ENCODE measurements around the gene GTF2IRD1. TPM values are rescaled to one million over a fixed set of nuclear protein-coding genes. Genes with fewer than 3 reads are reported as not detected.
"Not testable (repeated sequence)": the region's sequence is repeated elsewhere in the genome, so short reads cannot be mapped to it uniquely, and the experiment has no call there.

The GTF2IRD1 gene
- total RNA-seq, 1 experiment from 2014 or later = 53.6 TPM

- POLR2A ChIA-PET = no interaction called here
These were observed 29.3 kb upstream of the GTF2IRD1 start for GRCh38 chr7:74424291-74424880.

GRCh38 chr7:74428023-74428422 lies 25.7 kb upstream of the GTF2IRD1 start:
- BruUV-seq (replicated peaks) = no TSS peak
- TF ChIP-seq CTCF (IDR thresholded peaks at IDR 0.05; ENCODE audit: insufficient read depth in 1 of 2, low read depth in 1 of 2, low read length in 1 of 2, severe bottlenecking in 1 of 2, unreplicated experiment in 1 of 2) = no peak
- no peaks in the 10 kb centered on the region for H3K36me3 ChIP-seq (ENCODE audit: control insufficient read depth, insufficient read depth, low read length)
- no peak for DNase-seq
- Mint-ChIP-seq H3K9me3 (ENCODE audit: unreplicated experiment) (no peaks in the 10 kb centered on the region), H3K27me3 (ENCODE audit: insufficient read depth, unreplicated experiment) (no peaks in the 10 kb centered on the region), H3K4me1 (ENCODE audit: low read depth, unreplicated experiment) (no peaks in the 10 kb centered on the region), H3K4me3 (ENCODE audit: unreplicated experiment) (no peak overlapping the region), H3K36me3 (ENCODE audit: insufficient read depth, unreplicated experiment) (no peaks in the 10 kb centered on the region), H3K27ac (ENCODE audit: unreplicated experiment) (no peak overlapping the region)
- H3K9me3 ChIP-seq = no peaks in the 10 kb centered on the region
- no peak overlapping the region for H3K4me3 ChIP-seq (ENCODE audit: low read depth, low read length)
- ChIA-PET CTCF (interaction anchor here (0.7 kb wide), 1 partner anchor 201 kb away, joined by 3 read pairs; no protein-coding TSS in a partner anchor), POLR2A (no interaction called here)
- intact Hi-C loops (cut with micrococcal nuclease; ENCODE audit: unreplicated experiment) = no loop called here
- H3K4me1 ChIP-seq = no peaks in the 10 kb centered on the region; the same call in 1 of the 2 replicates
- H3K27me3 ChIP-seq (replicated peaks; ENCODE audit: control insufficient read depth, insufficient read depth, low read length) = no peaks in the 10 kb centered on the region

More at GRCh38 chr7:74424291-74424880, 29.3 kb upstream of the GTF2IRD1 start:
- DNase-seq = no peak
- H3K9me3 ChIP-seq = no peaks in the 10 kb centered on the region
- no peak overlapping the region for H3K4me3 ChIP-seq (ENCODE audit: low read depth, low read length)
- no peaks in the 10 kb centered on the region for H3K9me3 Mint-ChIP-seq (ENCODE audit: unreplicated experiment)
- CTCF ChIA-PET = no interaction called here
- no peak for TF ChIP-seq CTCF (IDR thresholded peaks at IDR 0.05; ENCODE audit: insufficient read depth in 1 of 2, low read depth in 1 of 2, low read length in 1 of 2, severe bottlenecking in 1 of 2, unreplicated experiment in 1 of 2)
- H3K4me3 Mint-ChIP-seq (ENCODE audit: unreplicated experiment) = no peak overlapping the region
- no peaks in the 10 kb centered on the region for H3K27me3 ChIP-seq (replicated peaks; ENCODE audit: control insufficient read depth, insufficient read depth, low read length)
- no TSS peak for BruUV-seq (replicated peaks)
- H3K4me1 Mint-ChIP-seq (ENCODE audit: low read depth, unreplicated experiment) = peaks cover 5% of the 10 kb centered on the region
- no peaks in the 10 kb centered on the region; the same call in 1 of the 2 replicates for H3K4me1 ChIP-seq
- H3K36me3 ChIP-seq (ENCODE audit: control insufficient read depth, insufficient read depth, low read length) = no peaks in the 10 kb centered on the region
- no peaks in the 10 kb centered on the region for H3K27me3 Mint-ChIP-seq (ENCODE audit: insufficient read depth, unreplicated experiment)
- intact Hi-C loops (cut with micrococcal nuclease; ENCODE audit: unreplicated experiment) = no loop called here
- no peaks in the 10 kb centered on the region for H3K36me3 Mint-ChIP-seq (ENCODE audit: insufficient read depth, unreplicated experiment)
- H3K27ac Mint-ChIP-seq (ENCODE audit: unreplicated experiment) = no peak overlapping the region

GRCh38 chr7:74429153-74429747 lies 24.5 kb upstream of the GTF2IRD1 start:
- Mint-ChIP-seq H3K4me1 (ENCODE audit: low read depth, unreplicated experiment) (no peaks in the 10 kb centered on the region), H3K27ac (ENCODE audit: unreplicated experiment) (no peak overlapping the region), H3K27me3 (ENCODE audit: insufficient read depth, unreplicated experiment) (no peaks in the 10 kb centered on the region), H3K36me3 (ENCODE audit: insufficient read depth, unreplicated experiment) (no peaks in the 10 kb centered on the region), H3K9me3 (ENCODE audit: unreplicated experiment) (no peaks in the 10 kb centered on the region), H3K4me3 (ENCODE audit: unreplicated experiment) (no peak overlapping the region)
- no peak overlapping the region for H3K4me3 ChIP-seq (ENCODE audit: low read depth, low read length)
- intact Hi-C loops (cut with micrococcal nuclease; ENCODE audit: unreplicated experiment) = no loop called here
- BruUV-seq (replicated peaks) = no TSS peak
- ChIA-PET CTCF (no interaction called here), POLR2A (no interaction called here)
- TF ChIP-seq CTCF (IDR thresholded peaks at IDR 0.05; ENCODE audit: insufficient read depth in 1 of 2, low read depth in 1 of 2, low read length in 1 of 2, severe bottlenecking in 1 of 2, unreplicated experiment in 1 of 2) = no peak
- no peaks in the 10 kb centered on the region for H3K27me3 ChIP-seq (replicated peaks; ENCODE audit: control insufficient read depth, insufficient read depth, low read length)
- H3K4me1 ChIP-seq = no peaks in the 10 kb centered on the region; the same call in 1 of the 2 replicates
- no peaks in the 10 kb centered on the region for H3K36me3 ChIP-seq (ENCODE audit: control insufficient read depth, insufficient read depth, low read length)
- H3K9me3 ChIP-seq = no peaks in the 10 kb centered on the region
- DNase-seq = no peak

GRCh38 chr7:74430409-74430808 lies 23.3 kb upstream of the GTF2IRD1 start:
- H3K9me3 Mint-ChIP-seq (ENCODE audit: unreplicated experiment); H3K9me3 ChIP-seq; intact Hi-C loops (cut with micrococcal nuclease; ENCODE audit: unreplicated experiment); H3K27me3 ChIP-seq (replicated peaks; ENCODE audit: control insufficient read depth, insufficient read depth, low read length); CTCF ChIA-PET; H3K4me1 Mint-ChIP-seq (ENCODE audit: low read depth, unreplicated experiment); H3K36me3 ChIP-seq (ENCODE audit: control insufficient read depth, insufficient read depth, low read length); H3K4me1 ChIP-seq; H3K36me3 Mint-ChIP-seq (ENCODE audit: insufficient read depth, unreplicated experiment); POLR2A ChIA-PET; H3K27me3 Mint-ChIP-seq (ENCODE audit: insufficient read depth, unreplicated experiment); H3K4me3 ChIP-seq (ENCODE audit: low read depth, low read length); BruUV-seq (replicated peaks); DNase-seq; H3K4me3 Mint-ChIP-seq (ENCODE audit: unreplicated experiment); H3K27ac Mint-ChIP-seq (ENCODE audit: unreplicated experiment): not testable (repeated sequence)
